ENCODE data around the gene CFAP46. TPM values are rescaled to one million over a fixed set of nuclear protein-coding genes. Genes with fewer than 3 reads are reported as not detected.

Gene CFAP46
- total RNA-seq, 1 donor from 2014 or later = 0.09 TPM

DNA sequence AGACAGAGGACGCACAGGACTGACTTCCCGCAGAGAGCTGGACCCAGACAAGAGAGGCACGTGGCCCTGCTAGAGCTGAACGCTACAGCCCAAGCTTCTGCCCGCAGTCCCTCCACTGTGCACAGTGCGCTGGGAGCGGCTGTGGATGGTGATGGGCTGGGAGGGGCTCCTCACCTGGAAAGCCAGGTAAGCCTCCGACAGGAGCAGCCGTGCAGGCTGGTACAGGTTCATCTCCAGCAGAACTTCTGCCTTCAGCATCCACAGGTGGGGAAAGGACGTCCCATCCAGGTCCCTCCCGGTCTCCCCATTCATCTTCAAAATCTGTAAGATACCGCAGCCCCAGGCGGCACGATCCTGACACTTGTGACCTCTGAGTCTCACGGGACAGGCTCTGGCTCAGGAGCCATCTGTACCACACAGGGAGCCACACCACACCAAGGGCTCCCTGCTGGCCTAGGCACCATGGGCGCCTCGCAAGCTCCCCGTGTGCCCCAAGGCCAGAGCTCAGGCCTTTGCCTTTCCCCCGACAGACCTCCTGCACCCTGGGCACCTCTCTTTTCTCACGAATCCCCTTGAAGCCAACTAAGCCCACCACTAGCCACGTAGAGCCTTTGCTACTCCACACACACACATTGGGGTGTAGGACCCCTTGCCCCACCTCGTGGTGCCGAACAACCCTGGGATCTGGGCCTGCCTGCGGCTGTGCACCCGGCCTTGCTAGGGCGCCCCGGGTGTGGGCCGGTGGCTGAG lies 76.3 kb downstream of the CFAP46 start:
- intact Hi-C loops (cut with micrococcal nuclease) = no loop called here

DNA sequence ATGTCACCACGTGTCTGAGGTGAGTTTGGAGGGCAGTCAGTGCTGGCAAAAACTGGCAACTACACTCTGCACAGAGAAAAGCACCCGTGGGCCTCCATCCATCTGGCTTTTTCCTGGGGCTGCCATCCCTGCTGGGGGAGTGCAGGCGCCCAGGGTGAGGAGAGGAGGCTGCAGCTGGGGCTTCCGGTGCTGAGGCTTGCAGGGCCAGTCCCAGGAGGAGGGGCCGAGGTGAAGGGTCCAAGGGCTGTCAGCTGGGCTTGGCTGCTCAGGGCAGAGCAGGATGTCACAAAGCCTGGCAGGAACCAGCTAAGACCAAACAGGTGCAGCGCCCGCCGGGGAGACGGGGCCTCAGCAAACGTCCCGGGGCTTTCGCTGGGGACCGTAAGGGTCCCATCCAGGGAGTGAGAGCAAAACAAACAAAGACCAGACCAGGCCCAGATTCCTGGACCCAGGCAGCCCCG lies 77.2 kb downstream of the CFAP46 start:
- intact Hi-C loops (cut with micrococcal nuclease) = no loop called here

DNA sequence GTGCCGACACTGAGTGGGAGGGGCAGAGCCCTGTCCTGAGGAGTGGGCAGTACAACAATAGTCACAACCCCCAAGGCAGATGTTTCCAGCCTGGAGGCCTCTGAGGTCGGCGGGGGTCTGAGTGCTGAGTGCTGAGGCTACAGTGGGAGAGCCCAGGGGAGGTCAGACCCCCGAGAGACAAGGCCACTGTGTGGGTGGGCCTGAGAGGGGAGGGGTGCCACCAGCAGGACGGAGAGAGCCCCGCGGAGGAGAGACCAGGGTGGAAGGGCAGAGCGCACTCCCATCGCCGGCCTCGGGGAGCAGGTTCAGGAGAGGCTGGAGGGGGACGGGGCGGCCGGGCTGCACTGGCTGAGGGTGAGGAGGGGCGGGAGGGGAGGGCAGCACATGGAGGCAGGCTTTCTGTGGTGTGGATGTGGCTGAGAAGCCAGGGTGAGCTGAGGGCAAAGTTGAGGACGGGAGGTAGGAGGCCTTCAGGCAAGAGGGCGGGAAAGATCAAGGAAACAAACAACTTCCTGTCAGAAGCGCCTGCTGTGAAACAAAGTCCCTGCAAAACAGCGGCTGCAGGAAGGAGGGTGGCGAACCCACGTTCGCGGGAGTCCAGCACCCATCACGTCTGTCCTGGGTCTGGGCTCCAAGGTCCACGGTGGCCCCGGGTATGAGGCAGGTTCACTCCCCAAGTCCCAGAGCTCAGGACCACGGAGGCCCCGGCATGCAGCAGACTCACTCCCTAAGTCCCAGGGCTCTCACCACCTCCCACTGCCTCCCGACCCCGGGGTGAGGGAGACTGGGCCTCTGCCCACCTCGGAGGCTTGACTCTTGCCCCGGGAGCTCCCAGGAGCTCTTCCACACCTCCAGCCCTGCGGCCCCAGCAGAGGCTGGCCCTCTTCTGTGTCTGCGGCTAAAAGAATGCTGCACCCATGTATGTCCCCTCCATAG lies 79.6 kb downstream of the CFAP46 start:
- intact Hi-C loops (cut with micrococcal nuclease) = no loop called here

DNA sequence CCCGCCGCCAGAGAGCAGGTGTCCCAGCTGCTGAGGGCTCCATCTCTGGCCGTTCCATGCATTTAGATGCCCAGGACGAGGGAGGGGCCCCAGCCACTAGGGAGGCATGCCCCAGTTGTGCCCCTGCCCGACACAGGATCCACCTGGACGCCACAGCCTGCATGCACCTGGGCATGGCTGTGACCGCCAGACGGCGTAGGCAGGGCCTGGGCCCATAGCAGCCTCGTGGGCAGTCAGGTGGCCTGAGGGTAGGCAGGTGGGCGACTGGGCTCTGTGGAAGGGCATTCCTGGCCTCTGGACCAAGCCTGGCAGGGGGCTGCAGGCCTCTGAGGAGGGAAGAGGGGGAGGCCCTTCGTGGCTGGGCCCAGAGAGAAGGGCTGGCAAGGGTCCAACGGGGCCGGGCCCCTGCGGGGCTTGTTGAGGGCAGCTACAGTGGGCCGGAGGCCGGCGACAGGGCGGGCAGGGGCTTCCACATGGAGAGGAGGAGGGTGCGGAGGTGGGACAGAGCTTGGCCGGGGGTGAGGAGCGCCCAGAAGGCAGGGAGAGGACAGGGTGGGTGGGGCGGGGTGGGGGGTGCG lies 80.4 kb downstream of the CFAP46 start:
- intact Hi-C loops (cut with micrococcal nuclease) = no loop called here

DNA sequence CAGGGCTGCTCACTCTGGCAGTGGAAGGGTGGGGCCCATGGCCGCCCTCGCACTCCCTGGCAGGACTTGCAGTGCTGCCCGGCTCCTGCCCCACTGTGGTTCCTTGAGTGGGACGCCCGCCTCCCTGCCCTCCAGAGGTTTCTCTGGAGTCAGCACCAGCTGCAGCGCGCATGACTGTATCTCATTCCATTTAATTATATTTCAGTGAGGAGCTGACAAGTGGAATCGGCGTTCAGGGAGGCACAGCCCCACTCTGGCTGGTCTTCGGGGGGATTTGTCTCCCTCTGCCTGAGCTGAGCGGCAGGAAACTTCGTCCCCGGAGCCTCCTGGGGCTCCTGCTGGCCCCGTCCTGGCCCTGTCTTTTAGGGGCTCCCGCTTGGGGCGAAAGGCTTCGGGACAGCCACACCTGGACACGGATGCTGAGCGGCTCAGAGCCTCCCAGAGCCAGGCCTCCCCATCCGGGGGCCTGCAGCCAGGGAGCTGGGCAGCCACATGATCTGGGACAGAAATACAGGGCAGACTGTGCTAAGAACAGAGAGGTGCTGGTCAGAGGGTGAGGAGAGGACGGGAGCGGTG lies 81.2 kb downstream of the CFAP46 start:
- intact Hi-C loops (cut with micrococcal nuclease) = no loop called here

DNA sequence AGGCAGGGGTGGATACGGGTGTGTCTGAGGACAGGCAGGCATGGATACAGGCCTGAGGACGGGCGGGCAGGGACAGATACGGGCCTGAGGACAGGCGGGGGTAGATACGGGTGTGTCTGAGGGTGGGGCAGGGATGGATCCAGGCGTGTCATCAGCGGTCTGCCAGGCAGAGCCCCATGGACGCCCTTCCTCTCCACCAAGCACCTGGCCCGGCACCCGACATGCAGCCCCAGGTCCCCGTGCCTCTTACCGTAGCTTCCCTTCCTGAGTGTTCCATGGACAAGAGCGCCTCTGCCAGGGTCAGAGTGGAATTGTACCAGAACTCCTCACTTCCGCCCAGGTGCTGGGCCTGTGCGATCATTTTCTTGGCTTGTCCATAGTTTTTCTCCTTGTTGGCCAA lies 81.8 kb downstream of the CFAP46 start:
- intact Hi-C loops (cut with micrococcal nuclease) = no loop called here

DNA sequence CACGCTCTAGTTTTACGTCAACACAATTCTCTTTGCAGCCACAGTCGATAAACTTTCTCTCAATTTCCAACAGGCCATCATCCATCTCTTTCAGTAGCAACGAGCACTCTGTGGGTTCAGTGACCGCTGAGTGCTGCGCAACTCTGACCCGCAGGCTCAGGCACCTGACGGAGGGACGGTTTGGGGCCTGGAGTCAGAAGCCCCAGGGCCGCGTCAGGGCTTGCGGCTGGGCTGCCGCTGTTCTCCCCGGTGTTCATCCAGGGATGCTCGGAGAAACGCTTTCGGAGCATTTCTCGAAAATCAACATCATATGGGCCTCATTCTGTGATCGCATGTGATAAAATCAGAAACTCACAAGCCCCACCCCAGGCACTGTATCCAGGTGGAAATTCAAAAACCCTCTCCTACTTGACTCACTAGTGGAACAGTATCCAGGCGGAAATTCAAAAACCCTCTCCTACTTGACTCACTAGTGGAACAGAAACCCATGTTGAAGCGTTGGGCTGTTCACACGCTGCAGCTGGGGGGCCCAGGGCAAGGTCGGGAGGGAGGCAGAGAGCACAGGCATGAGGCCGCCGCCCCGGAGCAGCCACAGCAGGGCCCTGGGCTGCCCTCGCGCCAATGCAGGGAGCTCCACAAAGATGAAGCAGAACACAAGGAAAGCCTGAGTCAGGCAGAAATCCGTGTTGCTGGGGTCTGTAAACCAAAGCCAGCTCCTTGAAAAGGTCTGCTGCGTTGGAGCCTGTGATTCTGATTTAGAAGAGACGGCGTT lies 83.1 kb downstream of the CFAP46 start:
- intact Hi-C loops (cut with micrococcal nuclease) = no loop called here

DNA sequence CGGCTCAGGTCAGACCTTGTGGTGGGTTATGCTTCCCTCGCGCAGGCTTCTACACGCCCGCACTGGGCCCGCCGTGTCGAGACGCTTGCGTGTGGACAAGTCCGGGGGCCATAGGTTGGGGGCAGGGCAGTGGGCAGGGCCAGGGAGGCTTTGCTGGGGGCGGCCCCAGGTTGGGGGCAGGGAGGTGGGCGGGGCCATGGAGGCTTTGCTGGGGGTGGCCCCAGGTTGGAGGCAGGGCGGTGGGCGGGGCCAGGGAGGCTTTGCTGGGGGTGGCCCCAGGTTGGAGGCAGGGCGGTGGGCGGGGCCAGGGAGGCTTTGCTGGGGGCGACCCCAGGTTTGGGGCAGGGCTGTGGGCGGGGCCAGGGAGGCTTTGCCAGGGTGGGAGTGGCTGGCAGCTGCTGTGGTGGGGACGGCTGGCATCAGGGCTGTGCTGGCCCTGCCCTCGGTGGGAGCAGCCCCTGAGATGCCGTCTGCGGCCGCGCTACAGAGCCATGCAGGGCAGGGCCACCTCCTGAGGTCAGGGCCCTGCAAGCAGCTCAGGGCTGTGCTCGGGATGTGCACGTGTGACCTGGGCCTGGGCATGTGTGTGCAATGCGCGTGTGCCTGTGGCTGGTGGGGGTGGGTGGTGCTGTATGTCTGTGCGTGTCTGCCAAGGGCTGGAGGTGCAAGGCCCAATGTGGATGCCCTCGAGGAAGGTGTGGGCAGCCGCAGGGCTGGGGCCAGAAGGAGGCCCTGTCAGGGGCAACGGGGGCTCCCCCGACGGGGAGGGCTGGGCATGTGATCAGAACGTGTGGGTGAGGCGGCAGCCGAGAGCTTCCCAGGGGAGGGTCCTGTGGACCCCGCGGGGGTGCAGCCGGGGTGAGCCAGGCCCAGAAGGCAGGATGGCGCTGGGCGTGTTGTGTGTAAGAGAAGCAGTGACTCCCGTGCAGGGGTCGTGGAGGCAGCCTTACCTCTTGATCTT lies 84.0 kb downstream of the CFAP46 start:
- intact Hi-C loops (cut with micrococcal nuclease) = no loop called here

DNA sequence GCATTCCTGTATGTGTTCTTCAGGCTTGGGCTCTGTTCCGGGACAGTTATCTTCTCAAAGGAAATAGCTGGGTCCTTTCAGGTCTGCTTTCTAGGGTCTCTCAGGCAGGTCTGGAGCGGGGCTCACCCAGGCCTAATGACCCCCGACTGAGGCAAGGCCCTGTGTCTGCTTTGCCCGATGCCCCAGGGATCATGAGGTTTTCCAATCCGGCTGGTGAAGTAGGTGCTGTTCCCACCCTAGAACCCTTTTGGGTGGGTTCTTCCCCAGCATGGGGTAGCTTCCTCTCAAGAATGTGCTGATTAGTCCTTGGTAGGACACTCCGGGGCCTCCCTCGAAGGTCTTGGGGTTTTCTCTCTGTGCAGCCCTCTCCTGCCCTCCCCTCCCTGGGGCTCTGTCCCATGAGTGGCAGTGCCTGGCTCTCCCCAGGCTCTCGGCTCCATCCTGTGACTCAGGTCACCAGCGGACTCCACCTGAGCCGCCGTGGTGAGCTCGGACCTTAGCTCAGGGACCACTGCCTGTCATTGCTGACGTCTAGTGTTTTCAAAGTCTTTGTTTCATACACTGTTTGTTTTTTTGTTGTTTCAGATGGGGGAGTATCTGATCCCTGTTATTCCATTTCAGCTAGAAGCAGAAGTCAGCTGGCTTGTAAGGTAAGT lies 85.4 kb downstream of the CFAP46 start:
- intact Hi-C loops (cut with micrococcal nuclease) = no loop called here

DNA sequence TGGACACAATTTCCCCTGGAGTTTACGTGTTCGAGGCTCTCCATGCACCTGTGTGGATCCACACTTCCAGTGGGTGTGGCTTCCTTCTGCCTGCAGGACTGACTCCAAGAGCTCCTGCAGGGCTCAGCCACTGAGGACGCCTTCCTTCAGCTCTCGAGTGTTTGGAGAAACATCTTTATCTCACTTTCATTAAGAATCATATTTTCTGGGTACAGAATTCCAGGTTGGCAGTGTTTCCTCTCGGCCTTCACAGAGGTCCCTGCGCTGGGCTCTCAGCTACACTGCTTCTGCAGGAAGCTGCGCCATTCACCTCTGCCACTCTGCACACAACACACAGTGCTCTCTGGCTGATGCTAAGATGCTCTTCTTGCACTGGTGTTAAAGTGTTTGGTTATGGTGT lies 86.5 kb downstream of the CFAP46 start:
- intact Hi-C loops (cut with micrococcal nuclease) = no loop called here

DNA sequence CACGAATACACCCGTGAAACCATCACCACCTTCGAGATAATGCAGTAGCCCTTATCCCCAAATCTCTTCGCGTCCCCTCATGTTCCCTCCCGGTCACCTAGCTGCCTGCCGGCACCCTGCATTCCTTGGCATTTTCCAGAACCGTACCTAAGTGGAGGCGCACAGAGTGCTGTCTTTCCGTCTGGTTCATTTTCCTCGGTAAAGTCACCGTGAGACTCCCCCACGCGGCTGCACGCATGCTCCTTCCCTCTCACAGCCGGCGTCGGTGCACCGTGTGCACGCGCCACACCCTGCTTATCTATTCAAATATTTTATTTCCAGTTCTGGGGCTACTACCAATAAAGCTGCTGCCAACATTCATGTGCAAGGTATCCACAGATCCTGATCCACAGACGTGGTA lies 90.9 kb downstream of the CFAP46 start:
- intact Hi-C loops (cut with micrococcal nuclease) = no loop called here

DNA sequence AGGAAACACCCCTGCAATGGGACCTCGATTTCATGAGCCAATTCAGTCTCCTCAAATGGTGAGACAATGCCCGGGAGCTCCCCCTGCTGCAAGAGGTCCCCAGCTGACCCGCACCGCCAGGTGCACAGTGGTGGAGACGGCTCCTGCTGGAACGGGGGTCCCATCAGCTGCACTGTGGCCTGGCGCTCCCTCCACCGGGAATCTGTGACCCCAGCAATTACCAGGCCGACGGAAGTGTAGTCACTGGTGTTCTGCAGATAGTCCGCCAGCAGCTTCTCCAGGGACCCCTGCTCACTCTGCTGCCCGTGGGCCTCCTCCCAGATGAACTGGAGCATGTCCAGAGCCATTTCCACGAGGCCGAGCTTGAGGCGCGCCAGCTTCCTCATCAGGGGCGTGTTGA lies 91.5 kb downstream of the CFAP46 start:
- intact Hi-C loops (cut with micrococcal nuclease) = no loop called here

DNA sequence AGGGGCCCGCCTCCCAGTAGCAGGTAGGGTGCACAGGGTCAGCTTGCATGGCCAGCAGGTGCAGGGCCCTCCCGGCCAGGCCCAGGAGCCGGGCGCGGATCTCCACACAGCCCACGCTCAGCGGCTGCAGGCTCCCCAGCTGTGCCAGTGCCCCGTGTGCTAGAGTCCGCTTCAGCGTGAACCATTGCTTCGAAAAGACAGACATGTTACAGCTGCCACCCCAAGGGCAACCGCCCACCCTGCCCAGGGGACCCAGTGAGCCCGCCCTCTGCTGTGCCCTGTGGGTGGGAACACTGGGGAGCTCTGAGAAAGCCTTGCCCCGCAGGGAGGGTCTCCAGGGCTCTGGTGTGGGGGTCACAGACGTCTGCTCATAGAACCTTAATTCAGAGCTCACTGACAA lies 92.1 kb downstream of the CFAP46 start:
- intact Hi-C loops (cut with micrococcal nuclease) = no loop called here

DNA sequence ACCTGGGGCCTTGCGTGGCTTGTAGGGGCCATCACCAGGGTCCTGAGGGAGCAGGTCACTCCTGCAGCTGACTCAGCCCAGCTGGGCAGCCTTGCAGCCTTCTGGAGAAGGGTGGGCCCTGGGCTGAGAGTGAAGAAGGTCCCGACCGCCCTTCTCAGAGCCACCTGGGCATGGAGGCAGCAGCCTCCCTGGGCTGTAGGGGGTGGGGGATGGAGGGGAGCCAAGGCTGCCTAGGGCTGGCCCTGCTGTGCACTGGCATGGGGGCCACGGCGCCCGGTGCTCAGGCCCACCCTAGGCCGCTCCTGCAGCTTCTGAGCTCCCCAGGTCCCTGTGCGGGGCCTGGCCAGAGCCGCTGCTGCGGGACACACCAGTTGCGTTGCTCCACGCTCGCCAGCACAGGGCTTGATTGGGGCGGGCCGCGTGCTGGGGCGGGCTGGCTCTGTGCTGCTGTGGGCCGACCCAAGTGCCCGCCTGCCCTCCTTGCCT lies 92.8 kb downstream of the CFAP46 start:
- intact Hi-C loops (cut with micrococcal nuclease) = no loop called here

DNA sequence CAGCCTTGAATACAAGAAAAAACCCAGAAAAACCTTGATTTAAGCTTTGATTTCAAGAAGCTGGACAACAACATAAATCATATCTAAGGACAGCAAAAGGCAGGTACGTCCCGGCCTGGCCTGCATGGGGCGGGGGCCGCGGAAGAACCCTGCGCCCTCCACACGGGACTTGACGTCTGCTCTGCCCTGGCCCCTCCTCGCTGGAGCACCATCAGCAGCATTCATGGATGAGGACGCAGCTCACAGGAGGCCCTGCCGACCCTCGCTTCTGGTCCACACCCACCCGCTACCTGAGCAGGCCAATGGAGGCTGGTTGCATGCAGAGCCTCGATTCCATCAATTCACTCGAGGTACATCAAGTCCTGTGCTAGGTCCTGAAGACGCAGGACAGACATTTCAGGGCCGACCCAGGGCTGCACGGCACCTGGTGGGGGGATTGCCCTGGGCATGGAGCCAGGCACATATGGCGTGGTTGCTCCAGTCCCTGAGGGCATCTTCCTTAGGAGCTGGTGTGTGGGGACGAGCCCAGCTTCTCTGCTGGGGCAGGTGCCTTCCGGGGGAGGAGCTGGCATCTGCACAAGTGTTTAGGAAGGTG lies 93.3 kb downstream of the CFAP46 start:
- intact Hi-C loops (cut with micrococcal nuclease) = no loop called here

DNA sequence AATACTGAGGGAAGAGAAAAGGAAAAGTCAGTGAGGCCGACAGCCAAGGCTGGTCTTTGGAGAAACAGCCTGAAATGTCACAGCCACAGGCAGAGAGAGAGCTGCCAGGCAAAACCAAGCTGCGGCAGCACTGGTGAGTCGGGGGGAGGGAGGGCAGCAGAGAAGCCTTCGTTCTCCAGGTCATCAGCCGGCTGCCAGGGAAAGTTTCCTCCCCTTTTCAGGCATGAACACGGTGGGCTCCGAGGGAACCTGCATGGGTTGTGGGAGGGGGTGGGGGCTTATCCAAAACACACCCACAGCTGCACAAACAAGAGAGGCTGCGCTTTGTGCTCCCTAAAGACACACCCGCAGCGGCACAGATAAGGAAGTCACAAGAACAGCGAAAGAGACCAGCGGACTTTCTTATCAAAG lies 94.1 kb downstream of the CFAP46 start:
- intact Hi-C loops (cut with micrococcal nuclease) = no loop called here

DNA sequence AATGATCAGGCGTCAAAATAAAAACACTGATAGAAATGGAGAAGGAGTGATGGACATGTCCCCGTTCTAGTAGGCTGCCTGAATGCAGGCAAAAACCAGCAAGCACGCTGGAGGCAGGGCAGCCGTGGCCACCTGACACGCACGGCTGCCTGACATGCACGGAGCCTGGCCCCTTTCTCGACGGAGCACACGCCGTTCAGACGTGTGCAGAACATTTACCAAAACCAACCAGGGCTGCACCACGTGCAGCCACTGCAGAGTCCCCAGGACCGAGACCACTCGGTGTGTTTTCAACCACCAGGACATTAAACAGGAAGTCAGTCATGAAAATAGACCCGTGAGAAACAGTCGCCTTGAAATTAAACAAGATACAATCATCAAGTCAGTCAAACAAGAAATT lies 94.5 kb downstream of the CFAP46 start:
- intact Hi-C loops (cut with micrococcal nuclease) = no loop called here

DNA sequence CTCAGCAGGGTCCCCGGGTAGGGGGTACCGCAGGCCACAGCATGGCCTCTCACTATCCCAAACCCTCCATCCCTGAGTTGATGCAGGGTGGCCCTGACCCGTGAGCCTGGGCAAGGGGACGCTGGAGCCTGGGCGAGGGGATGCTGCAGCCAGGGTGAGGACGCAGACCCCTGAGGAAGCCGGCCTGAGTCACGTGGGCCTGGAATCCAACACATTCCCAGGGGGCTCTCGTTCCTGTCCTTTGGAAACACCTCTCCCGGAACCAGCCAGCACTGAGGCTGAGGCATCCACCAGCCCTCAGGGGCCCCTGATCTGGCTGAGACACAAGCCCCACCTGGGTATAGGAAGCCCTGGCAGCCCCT lies 95.0 kb downstream of the CFAP46 start:
- intact Hi-C loops (cut with micrococcal nuclease) = no loop called here

Data from T-helper 2 cell treated with Interferon-gamma antibody and Interleukin-4, amounts not matched to agents 100 ng/mL and 5 ng/mL, for 36 hours (primary cell).